Measurements from ENCODE around the gene NOS3. TPM values are rescaled to one million over a fixed set of nuclear protein-coding genes. Genes with fewer than 3 reads are reported as not detected.

Gene NOS3
- total RNA-seq, 1 donor from 2014 or later = 15.1 TPM

- intact Hi-C loops (cut with DNase I) = no loop called here
- H3K4me3 ChIP-seq = peak overlapping the region; percentile 46
- peaks cover 49% of the 10 kb centered on the region for H3K4me1 ChIP-seq
- H3K9me3 ChIP-seq = no peaks in the 10 kb centered on the region
- no peaks in the 10 kb centered on the region for H3K36me3 ChIP-seq
- TF ChIP-seq, protein P1, sequence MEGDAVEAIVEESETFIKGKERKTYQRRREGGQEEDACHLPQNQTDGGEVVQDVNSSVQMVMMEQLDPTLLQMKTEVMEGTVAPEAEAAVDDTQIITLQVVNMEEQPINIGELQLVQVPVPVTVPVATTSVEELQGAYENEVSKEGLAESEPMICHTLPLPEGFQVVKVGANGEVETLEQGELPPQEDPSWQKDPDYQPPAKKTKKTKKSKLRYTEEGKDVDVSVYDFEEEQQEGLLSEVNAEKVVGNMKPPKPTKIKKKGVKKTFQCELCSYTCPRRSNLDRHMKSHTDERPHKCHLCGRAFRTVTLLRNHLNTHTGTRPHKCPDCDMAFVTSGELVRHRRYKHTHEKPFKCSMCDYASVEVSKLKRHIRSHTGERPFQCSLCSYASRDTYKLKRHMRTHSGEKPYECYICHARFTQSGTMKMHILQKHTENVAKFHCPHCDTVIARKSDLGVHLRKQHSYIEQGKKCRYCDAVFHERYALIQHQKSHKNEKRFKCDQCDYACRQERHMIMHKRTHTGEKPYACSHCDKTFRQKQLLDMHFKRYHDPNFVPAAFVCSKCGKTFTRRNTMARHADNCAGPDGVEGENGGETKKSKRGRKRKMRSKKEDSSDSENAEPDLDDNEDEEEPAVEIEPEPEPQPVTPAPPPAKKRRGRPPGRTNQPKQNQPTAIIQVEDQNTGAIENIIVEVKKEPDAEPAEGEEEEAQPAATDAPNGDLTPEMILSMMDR (IDR thresholded peaks at IDR 0.05) = no peak
- peaks cover 34% of the 10 kb centered on the region for H3K27me3 ChIP-seq (ENCODE audit: low read depth)
- DNase-seq (peak; percentile 83), ATAC-seq (peak; percentile 15 to 44)
- peak overlapping the region; percentile 36 for H3K27ac ChIP-seq
Measured at GRCh38 chr7:151013733-151014497, 23.1 kb downstream of the NOS3 start.

DNA sequence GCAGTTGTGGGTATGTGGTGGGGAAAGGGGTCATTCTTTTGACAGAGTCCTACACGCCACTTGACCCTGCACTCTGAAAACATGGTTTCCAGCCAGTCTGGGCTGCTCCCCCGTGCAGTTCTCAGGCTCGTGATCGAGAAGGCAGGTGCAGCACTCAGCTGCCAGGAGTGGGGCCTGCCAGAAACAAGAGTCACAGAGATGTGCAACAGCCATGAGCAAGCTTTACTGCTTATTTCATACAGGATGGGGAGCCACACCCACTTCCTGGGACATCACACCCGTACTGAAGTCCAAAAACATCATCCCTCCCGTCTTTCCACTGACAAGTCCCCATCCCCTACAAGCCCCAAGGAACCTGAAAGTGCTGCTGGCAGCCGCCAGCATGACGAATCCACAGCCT lies 24.1 kb downstream of the NOS3 start:
- Histone ChIP-seq H3K27ac (no peak overlapping the region), H3K4me3 (no peak overlapping the region), H3K4me1 (peaks cover 45% of the 10 kb centered on the region), H3K27me3 (ENCODE audit: low read depth) (peaks cover 44% of the 10 kb centered on the region), H3K36me3 (no peaks in the 10 kb centered on the region), H3K9me3 (no peaks in the 10 kb centered on the region)
- DNase-seq = no peak
- intact Hi-C loops (cut with DNase I) = no loop called here
- TF ChIP-seq, protein P1 (IDR thresholded peaks at IDR 0.05) = no peak
- no peak for ATAC-seq

- no peaks in the 10 kb centered on the region for H3K36me3 ChIP-seq
- H3K4me1 ChIP-seq = peaks cover 34% of the 10 kb centered on the region
- TF ChIP-seq, protein P1 (IDR thresholded peaks at IDR 0.05) = no peak
- ATAC-seq (no peak), DNase-seq (no peak)
- no peak overlapping the region for H3K27ac ChIP-seq
- H3K4me3 ChIP-seq = no peak overlapping the region
- peaks cover 44% of the 10 kb centered on the region for H3K27me3 ChIP-seq (ENCODE audit: low read depth)
- H3K9me3 ChIP-seq = no peaks in the 10 kb centered on the region
- intact Hi-C loops (cut with DNase I) = no loop called here
Measured at GRCh38 chr7:151015967-151016366, 25.1 kb downstream of the NOS3 start.

DNA sequence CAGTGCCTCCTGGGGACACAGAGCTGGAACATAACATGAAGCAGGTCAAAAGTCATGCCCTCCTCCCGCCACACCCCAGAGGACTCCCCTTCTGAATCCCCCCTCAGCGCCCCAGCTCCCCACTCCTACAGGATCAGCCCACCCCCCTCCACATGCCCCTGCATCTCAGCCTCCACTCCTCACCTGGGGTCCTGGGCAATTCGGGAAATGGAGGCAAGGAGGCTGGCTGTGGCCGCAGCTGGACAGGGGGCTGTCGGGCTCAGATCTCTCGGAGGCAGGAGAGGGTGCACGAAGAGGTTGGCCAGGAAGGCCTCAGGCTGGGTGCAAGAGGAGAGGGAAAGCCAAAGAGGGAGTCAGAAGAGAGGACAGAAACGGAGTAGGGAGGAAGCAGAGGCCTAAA lies 25.7 kb downstream of the NOS3 start:
- Histone ChIP-seq H3K27ac (no peak overlapping the region), H3K4me1 (peaks cover 31% of the 10 kb centered on the region), H3K4me3 (no peak overlapping the region), H3K27me3 (ENCODE audit: low read depth) (peaks cover 44% of the 10 kb centered on the region), H3K9me3 (no peaks in the 10 kb centered on the region), H3K36me3 (no peaks in the 10 kb centered on the region)
- intact Hi-C loops (cut with DNase I) = no loop called here
- TF ChIP-seq, protein P1 (IDR thresholded peaks at IDR 0.05) = no peak
- DNase-seq (no peak), ATAC-seq (no peak)

DNA sequence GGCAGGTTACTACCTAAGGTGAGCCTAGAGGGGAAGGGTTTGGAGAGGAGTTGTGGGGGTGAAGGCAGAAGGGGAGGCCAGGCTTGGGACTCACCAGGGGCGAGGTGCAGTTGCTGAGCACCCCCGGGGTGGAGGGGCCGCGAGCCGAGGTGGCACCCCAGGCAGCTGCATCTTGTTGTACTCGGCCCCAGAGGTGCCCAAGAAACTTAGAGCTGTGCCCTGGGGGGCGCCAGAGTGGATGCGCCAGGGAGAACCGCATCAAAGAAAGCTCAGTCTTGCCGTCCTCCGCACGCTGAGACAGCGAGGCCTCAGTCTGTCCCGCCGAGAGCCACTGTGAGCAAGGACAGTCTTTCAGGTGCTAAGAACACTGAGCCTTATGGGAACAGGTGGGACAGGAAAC lies 26.1 kb downstream of the NOS3 start:
- Histone ChIP-seq H3K27me3 (ENCODE audit: low read depth) (peaks cover 44% of the 10 kb centered on the region), H3K9me3 (no peaks in the 10 kb centered on the region), H3K36me3 (no peaks in the 10 kb centered on the region), H3K4me3 (no peak overlapping the region), H3K27ac (no peak overlapping the region), H3K4me1 (peaks cover 27% of the 10 kb centered on the region)
- ATAC-seq = no peak
- no peak for DNase-seq
- TF ChIP-seq, protein P1 (IDR thresholded peaks at IDR 0.05) = no peak
- intact Hi-C loops (cut with DNase I) = no loop called here

Data from lower lobe of right lung (tissue), 2 donors.